ENCODE data around the gene PCBP3.

- no peak for TF ChIP-seq CTCF (optimal IDR thresholded peaks at IDR 0.05 in 1 of 3, IDR thresholded peaks at IDR 0.05 in 1 of 3, conservative IDR thresholded peaks at IDR 0.05 in 1 of 3; ENCODE audit: extremely low read depth in 1 of 3, insufficient read depth in 2 of 3, low read length in 3 of 3)
- TF ChIP-seq EZH2 (IDR thresholded peaks at IDR 0.05; ENCODE audit: low read length) = no peak
Measured at GRCh38 chr21:45957981-45958600, 314.6 kb downstream of the PCBP3 start.
